HG02852 (cell line): Measurements from ENCODE around the gene DAB2IP.
"Not testable (repeated sequence)": the region's sequence is repeated elsewhere in the genome, so short reads cannot be mapped to it uniquely, and the experiment has no call there.

Experiments
- ATAC-seq: cut with Tn5 transposase; IDR thresholded peaks from one replicate; pipeline ENCODE4 v1.9.1; 2021; ENCODE audit warnings: mild to moderate bottlenecking, moderate library complexity; ENCODE audit not compliant: unreplicated experiment

Gene DAB2IP

GRCh38 chr9:121643473-121643872 is 8.0 kb upstream of the DAB2IP start:
- ATAC-seq, result no peak

- ATAC-seq, result not testable (repeated sequence)
These were observed 7.4 kb upstream of the DAB2IP start for GRCh38 chr9:121644040-121644439.

- no peak for ATAC-seq
These were observed 6.4 kb upstream of the DAB2IP start for GRCh38 chr9:121645003-121645402.

GRCh38 chr9:121645853-121646807 is 5.3 kb upstream of the DAB2IP start:
- no peak for ATAC-seq

GRCh38 chr9:121646992-121647391 is 4.4 kb upstream of the DAB2IP start:
- ATAC-seq, result no peak

GRCh38 chr9:121648172-121648571 is 3.3 kb upstream of the DAB2IP start:
- ATAC-seq, result no peak

GRCh38 chr9:121648799-121649198 is 2.6 kb upstream of the DAB2IP start:
- ATAC-seq, result no peak

- ATAC-seq, result no peak
These were observed 1.8 kb upstream of the DAB2IP start for GRCh38 chr9:121649476-121650216.

- no peak for ATAC-seq
These were observed 1.0 kb upstream of the DAB2IP start for GRCh38 chr9:121650217-121651007.

- ATAC-seq, result no peak
These were observed 483 bp upstream of the DAB2IP start for GRCh38 chr9:121651008-121651294.

- ATAC-seq, result no peak
These were observed 795 bp downstream of the DAB2IP start for GRCh38 chr9:121652021-121652837.

- ATAC-seq, result no peak
These were observed 1.4 kb downstream of the DAB2IP start for GRCh38 chr9:121652838-121653231.

GRCh38 chr9:121654499-121655140 is 3.2 kb downstream of the DAB2IP start:
- ATAC-seq, result no peak

GRCh38 chr9:121655231-121655755 is 3.9 kb downstream of the DAB2IP start:
- no peak for ATAC-seq

GRCh38 chr9:121656941-121657470 is 5.6 kb downstream of the DAB2IP start:
- no peak for ATAC-seq

- ATAC-seq, result no peak
These were observed 6.7 kb downstream of the DAB2IP start for GRCh38 chr9:121658166-121658565.

GRCh38 chr9:121658591-121658990 is 7.2 kb downstream of the DAB2IP start:
- ATAC-seq, result no peak

GRCh38 chr9:121660367-121660766 is 8.9 kb downstream of the DAB2IP start:
- no peak for ATAC-seq

- no peak for ATAC-seq
These were observed 9.4 kb downstream of the DAB2IP start for GRCh38 chr9:121660876-121661275.

- ATAC-seq, result no peak
These were observed 9.9 kb downstream of the DAB2IP start for GRCh38 chr9:121661328-121661727.
